ENCODE results near the gene CNGA2. TPM values are rescaled to one million over a fixed set of nuclear protein-coding genes. Genes with fewer than 3 reads are reported as not detected.

CNGA2 gene
- total RNA-seq, 1 donor from 2014 or later = not detected

DNA sequence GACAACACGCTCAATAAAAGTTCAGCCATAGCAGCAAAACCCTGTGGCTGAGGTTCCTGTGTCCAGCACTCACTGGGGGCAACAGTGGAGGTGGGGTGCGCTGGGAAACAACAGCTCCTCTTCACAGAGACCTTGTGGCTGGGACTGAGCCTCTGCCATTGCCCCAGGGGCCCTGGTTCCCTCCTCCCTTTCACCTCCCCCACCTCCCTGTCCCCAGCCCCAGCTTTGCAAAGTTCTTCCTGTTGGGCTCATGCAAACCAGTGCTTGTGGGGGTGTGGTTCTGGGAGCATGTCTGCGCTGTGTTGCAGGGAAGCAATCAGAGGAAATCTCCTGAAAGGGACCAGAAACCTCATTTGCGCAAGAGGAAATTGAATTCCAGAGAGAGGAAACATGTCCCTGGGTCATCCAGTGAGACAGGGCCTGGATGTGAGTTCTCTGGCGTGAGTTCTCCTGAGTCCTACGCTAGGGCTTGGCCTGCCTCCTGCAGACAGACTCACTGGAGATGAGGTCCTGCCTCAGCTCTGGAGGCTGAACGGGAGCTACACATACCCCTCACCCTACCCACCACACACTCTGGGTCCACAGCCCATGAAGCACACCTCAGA lies 11.3 kb upstream of the CNGA2 start:
- DNase-seq (ENCODE audit: low spot score in 2 of 2, unreplicated experiment in 2 of 2) = no peak
- Mint-ChIP-seq H3K4me3 (no peak overlapping the region), H3K9me3 (peaks cover 12% of the 10 kb centered on the region), H3K27me3 (ENCODE audit: low read depth) (peaks cover 8% of the 10 kb centered on the region), H3K36me3 (no peaks in the 10 kb centered on the region), H3K27ac (no peak overlapping the region), H3K4me1 (peaks cover 4% of the 10 kb centered on the region)
- TF ChIP-seq, protein P1, sequence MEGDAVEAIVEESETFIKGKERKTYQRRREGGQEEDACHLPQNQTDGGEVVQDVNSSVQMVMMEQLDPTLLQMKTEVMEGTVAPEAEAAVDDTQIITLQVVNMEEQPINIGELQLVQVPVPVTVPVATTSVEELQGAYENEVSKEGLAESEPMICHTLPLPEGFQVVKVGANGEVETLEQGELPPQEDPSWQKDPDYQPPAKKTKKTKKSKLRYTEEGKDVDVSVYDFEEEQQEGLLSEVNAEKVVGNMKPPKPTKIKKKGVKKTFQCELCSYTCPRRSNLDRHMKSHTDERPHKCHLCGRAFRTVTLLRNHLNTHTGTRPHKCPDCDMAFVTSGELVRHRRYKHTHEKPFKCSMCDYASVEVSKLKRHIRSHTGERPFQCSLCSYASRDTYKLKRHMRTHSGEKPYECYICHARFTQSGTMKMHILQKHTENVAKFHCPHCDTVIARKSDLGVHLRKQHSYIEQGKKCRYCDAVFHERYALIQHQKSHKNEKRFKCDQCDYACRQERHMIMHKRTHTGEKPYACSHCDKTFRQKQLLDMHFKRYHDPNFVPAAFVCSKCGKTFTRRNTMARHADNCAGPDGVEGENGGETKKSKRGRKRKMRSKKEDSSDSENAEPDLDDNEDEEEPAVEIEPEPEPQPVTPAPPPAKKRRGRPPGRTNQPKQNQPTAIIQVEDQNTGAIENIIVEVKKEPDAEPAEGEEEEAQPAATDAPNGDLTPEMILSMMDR (IDR thresholded peaks at IDR 0.05; ENCODE audit: unreplicated experiment) = no peak

DNA sequence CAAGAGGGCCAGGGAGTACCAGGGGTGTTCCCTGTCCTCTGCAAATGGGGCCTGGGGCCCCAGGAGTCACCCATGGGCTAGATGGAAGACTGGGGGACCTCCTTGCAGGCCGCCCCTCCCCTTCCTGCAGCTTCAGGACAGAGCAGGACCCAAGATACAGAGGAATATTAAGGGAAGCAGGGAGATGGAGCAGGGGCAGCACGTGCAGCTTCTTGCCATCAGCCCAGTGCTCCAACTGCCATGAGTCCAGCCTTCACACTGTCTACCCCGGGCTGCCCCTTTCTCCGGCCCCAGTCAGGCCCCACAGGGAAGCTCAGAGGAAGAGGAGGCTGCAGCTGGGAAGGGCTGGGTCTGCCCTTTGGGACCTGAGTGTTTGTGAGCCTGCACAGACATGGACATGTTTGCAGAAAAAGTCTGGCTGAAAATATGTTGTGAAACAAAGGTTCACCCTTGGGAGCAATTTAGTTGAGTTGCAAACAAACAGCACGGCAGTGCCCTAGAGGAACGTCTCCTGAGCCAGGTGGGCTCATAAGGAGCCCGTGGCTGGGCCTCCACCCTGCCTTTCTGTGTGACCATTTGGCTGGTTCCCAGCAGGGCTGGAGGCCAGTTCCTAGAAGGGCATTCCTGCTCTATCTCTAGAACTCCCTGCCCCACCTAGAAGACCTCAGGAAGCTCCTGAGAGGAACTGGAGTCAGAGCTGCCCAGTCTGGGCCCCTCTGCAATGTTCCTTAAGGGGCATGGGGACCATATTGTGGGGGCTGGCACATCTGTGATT lies 9.8 kb upstream of the CNGA2 start:
- no peak for DNase-seq (ENCODE audit: low spot score in 2 of 2, unreplicated experiment in 2 of 2)
- H3K4me1 Mint-ChIP-seq = peaks cover 4% of the 10 kb centered on the region
- H3K27me3 Mint-ChIP-seq (ENCODE audit: low read depth) = peaks cover 11% of the 10 kb centered on the region
- H3K9me3 Mint-ChIP-seq = peaks cover 13% of the 10 kb centered on the region
- no peaks in the 10 kb centered on the region for H3K36me3 Mint-ChIP-seq
- TF ChIP-seq, protein P1 (IDR thresholded peaks at IDR 0.05; ENCODE audit: unreplicated experiment) = no peak
- no peak overlapping the region for H3K4me3 Mint-ChIP-seq
- no peak overlapping the region for H3K27ac Mint-ChIP-seq

DNA sequence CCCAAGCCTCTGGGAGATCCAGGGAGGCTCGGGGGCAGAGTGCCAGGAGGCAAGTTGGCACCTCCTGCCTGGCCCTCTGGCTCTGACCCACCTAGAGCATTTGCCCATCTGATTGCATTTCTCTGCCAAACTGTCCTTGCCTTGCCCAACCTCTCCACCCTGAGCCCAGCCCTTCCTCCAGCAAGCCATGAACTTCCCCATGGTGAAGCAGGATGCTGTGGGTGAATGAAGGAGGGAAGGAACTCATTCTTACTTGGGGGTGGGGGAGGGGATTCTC lies 9.3 kb upstream of the CNGA2 start:
- TF ChIP-seq, protein P1 (IDR thresholded peaks at IDR 0.05; ENCODE audit: unreplicated experiment) = no peak
- no peak overlapping the region for H3K4me3 Mint-ChIP-seq
- H3K9me3 Mint-ChIP-seq = peaks cover 13% of the 10 kb centered on the region

DNA sequence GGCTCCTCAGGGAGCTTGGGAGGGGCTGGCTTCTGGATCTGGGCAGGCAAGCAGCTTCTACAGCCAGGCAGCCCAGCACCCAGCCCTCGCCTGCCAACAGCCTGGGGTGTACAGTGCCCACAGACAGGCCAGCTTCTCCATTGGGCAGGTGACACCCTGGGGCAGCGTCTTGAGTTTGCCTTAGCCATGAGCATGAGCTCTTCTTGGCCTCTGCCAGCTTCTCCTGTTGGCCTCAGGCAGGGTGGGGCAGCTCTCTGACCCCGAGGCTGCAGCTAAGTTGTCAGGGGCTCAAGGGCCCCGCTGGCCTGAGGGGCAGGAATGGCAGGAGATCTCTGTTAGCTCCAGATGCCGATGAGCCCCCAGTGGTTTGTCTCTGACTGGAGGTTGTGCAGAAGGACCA lies 7.8 kb upstream of the CNGA2 start:
- DNase-seq (ENCODE audit: low spot score in 2 of 2, unreplicated experiment in 2 of 2) = no peak
- Mint-ChIP-seq H3K4me1 (peaks cover 4% of the 10 kb centered on the region), H3K4me3 (no peak overlapping the region), H3K27me3 (ENCODE audit: low read depth) (peaks cover 16% of the 10 kb centered on the region), H3K9me3 (peaks cover 13% of the 10 kb centered on the region), H3K27ac (no peak overlapping the region), H3K36me3 (no peaks in the 10 kb centered on the region)
- TF ChIP-seq, protein P1 (IDR thresholded peaks at IDR 0.05; ENCODE audit: unreplicated experiment) = no peak

More for the DNA sequence above, 9.3 kb upstream of the CNGA2 start:
- no peak for DNase-seq (ENCODE audit: low spot score in 2 of 2, unreplicated experiment in 2 of 2)
- no peaks in the 10 kb centered on the region for H3K36me3 Mint-ChIP-seq
- no peak overlapping the region for H3K27ac Mint-ChIP-seq
- H3K27me3 Mint-ChIP-seq (ENCODE audit: low read depth) = peaks cover 14% of the 10 kb centered on the region
- H3K4me1 Mint-ChIP-seq = peaks cover 4% of the 10 kb centered on the region

DNA sequence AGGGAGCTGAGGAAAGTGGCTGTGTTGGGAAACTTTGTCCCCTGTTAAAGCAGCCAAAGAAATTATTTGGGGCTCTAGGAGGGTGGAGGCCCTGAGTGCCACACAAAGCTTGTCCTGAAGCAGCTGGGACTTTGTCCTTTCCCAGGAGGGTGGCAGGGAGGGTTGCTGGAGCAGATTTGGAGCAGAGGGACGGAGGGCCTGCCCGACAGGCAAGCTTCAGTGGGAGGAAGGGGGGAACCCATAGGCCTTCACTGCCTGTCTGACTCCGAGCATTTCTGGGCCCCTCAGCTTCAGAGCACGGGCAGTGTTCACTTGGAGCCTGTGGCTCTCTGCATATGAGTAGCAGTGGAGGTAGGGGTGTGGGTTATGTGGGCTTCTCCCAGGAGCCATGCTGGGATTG lies 7.2 kb upstream of the CNGA2 start:
- H3K4me1 Mint-ChIP-seq = peaks cover 4% of the 10 kb centered on the region
- peaks cover 13% of the 10 kb centered on the region for H3K9me3 Mint-ChIP-seq
- H3K36me3 Mint-ChIP-seq = no peaks in the 10 kb centered on the region
- H3K4me3 Mint-ChIP-seq = no peak overlapping the region
- no peak for DNase-seq (ENCODE audit: low spot score in 2 of 2, unreplicated experiment in 2 of 2)
- peaks cover 21% of the 10 kb centered on the region for H3K27me3 Mint-ChIP-seq (ENCODE audit: low read depth)
- H3K27ac Mint-ChIP-seq = no peak overlapping the region
- TF ChIP-seq, protein P1 (IDR thresholded peaks at IDR 0.05; ENCODE audit: unreplicated experiment) = no peak

Data from mesothelial cell of epicardium (in vitro differentiated cells).